ENCODE results near the gene ACADL. TPM values are rescaled to one million over a fixed set of nuclear protein-coding genes. Genes with fewer than 3 reads are reported as not detected.

Gene ACADL
- total and polyA plus RNA-seq, 2 of the 13 experiments (the other 11 are each of a cell fraction or from before 2014, with no cell fraction given) = not detected

DNA sequence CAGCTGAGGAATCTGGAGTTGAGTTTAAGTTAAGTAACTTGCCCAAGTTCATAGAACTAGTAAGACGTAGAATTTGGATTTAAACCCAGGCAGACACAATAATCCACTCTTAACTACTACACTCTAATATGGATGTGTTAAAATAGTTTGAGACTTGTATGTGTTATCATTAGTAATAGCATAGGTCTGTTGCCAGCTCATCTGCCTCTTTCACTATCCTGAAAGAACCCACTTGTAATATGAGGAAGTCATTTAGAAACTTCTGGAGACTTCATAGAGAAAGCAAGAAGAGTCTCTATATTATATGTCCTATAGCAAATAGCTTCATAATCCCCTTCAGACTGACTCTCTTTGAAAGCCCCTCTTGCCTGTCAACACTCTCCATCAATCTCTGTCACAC is 43.0 kb upstream of the ACADL start:
- ChIA-PET POLR2A (no interaction called here), CTCF (ENCODE audit: low intra/inter-chr PET ratio, low total read pairs) (no interaction called here)
- Histone ChIP-seq H3K4me3 (replicated peaks in 1 of 3; ENCODE audit: insufficient read depth in 1 of 3, low read depth in 2 of 3, low read length in 3 of 3) (no peak overlapping the region), H3K36me3 (replicated peaks in 1 of 2; ENCODE audit: control insufficient read depth in 1 of 2, insufficient read depth in 2 of 2, low read length in 2 of 2) (no peaks in the 10 kb centered on the region), H4K20me1 (ENCODE audit: insufficient read depth, low read length) (no peaks in the 10 kb centered on the region), H2AFZ (ENCODE audit: low read length) (no peak overlapping the region), H3K4me1 (ENCODE audit: insufficient read depth, low read length) (no peaks in the 10 kb centered on the region), H3K9ac (ENCODE audit: insufficient read depth, low read depth, low read length) (no peak overlapping the region), H3K27ac (ENCODE audit: extremely low read length, insufficient read depth, low read length) (no peak overlapping the region), H3K27me3 (ENCODE audit: control insufficient read depth in 1 of 2, insufficient read depth in 2 of 2, low read length in 2 of 2) (no peaks in the 10 kb centered on the region), H3K9me3 (ENCODE audit: low read length) (no peaks in the 10 kb centered on the region), H3K4me2 (ENCODE audit: low read depth, low read length) (no peak overlapping the region), H3K79me2 (ENCODE audit: insufficient read depth, low read length) (no peaks in the 10 kb centered on the region)
- BruUV-seq (replicated peaks) = no TSS peak
- FAIRE-seq (no peak), DNase-seq (ENCODE audit: low spot score) (no peak), ATAC-seq (no peak)
- in situ Hi-C loops (cut with HindIII; ENCODE audit: extremely low pct_ligation_motif_present, low pct_unique_long_range_greater_than_20kb) = no loop called here
- intact Hi-C loops (cut with micrococcal nuclease; ENCODE audit: unreplicated experiment) = no loop called here
- 26% methylated on average over 1 of the region's 1 CpG for WGBS (ENCODE audit: low lambda C conversion rate)
- TF ChIP-seq ZNF749 (CRISPR knock-in tag; IDR thresholded peaks at IDR 0.05; ENCODE audit: borderline replicate concordance) (no peak), POLR2A (IDR thresholded peaks at IDR 0.05; ENCODE audit: insufficient read depth in 1 of 2, low read depth in 2 of 2, low read length in 2 of 2) (no peak), RFXAP (CRISPR knock-in tag; IDR thresholded peaks at IDR 0.05; ENCODE audit: borderline replicate concordance) (no peak), ZNF792 (CRISPR knock-in tag; IDR thresholded peaks at IDR 0.05) (no peak), ZNF136 (CRISPR knock-in tag; IDR thresholded peaks at IDR 0.05; ENCODE audit: low read depth) (no peak), TERF1 (CRISPR knock-in tag; IDR thresholded peaks at IDR 0.05) (no peak), TCF12 (IDR thresholded peaks at IDR 0.05) (no peak), TCF12 (CRISPR knock-in tag; IDR thresholded peaks at IDR 0.05) (no peak), ZNF672 (CRISPR knock-in tag; IDR thresholded peaks at IDR 0.05) (no peak), KDM1A (CRISPR knock-in tag; IDR thresholded peaks at IDR 0.05) (no peak), ZNF205 (CRISPR knock-in tag; IDR thresholded peaks at IDR 0.05) (no peak), ARNT (IDR thresholded peaks at IDR 0.05) (no peak), TP53 (CRISPR knock-in tag; conservative IDR thresholded peaks at IDR 0.05) (no peak), STAT5B (CRISPR knock-in tag; IDR thresholded peaks at IDR 0.05) (no peak)
- TF ChIP-seq, protein P1, sequence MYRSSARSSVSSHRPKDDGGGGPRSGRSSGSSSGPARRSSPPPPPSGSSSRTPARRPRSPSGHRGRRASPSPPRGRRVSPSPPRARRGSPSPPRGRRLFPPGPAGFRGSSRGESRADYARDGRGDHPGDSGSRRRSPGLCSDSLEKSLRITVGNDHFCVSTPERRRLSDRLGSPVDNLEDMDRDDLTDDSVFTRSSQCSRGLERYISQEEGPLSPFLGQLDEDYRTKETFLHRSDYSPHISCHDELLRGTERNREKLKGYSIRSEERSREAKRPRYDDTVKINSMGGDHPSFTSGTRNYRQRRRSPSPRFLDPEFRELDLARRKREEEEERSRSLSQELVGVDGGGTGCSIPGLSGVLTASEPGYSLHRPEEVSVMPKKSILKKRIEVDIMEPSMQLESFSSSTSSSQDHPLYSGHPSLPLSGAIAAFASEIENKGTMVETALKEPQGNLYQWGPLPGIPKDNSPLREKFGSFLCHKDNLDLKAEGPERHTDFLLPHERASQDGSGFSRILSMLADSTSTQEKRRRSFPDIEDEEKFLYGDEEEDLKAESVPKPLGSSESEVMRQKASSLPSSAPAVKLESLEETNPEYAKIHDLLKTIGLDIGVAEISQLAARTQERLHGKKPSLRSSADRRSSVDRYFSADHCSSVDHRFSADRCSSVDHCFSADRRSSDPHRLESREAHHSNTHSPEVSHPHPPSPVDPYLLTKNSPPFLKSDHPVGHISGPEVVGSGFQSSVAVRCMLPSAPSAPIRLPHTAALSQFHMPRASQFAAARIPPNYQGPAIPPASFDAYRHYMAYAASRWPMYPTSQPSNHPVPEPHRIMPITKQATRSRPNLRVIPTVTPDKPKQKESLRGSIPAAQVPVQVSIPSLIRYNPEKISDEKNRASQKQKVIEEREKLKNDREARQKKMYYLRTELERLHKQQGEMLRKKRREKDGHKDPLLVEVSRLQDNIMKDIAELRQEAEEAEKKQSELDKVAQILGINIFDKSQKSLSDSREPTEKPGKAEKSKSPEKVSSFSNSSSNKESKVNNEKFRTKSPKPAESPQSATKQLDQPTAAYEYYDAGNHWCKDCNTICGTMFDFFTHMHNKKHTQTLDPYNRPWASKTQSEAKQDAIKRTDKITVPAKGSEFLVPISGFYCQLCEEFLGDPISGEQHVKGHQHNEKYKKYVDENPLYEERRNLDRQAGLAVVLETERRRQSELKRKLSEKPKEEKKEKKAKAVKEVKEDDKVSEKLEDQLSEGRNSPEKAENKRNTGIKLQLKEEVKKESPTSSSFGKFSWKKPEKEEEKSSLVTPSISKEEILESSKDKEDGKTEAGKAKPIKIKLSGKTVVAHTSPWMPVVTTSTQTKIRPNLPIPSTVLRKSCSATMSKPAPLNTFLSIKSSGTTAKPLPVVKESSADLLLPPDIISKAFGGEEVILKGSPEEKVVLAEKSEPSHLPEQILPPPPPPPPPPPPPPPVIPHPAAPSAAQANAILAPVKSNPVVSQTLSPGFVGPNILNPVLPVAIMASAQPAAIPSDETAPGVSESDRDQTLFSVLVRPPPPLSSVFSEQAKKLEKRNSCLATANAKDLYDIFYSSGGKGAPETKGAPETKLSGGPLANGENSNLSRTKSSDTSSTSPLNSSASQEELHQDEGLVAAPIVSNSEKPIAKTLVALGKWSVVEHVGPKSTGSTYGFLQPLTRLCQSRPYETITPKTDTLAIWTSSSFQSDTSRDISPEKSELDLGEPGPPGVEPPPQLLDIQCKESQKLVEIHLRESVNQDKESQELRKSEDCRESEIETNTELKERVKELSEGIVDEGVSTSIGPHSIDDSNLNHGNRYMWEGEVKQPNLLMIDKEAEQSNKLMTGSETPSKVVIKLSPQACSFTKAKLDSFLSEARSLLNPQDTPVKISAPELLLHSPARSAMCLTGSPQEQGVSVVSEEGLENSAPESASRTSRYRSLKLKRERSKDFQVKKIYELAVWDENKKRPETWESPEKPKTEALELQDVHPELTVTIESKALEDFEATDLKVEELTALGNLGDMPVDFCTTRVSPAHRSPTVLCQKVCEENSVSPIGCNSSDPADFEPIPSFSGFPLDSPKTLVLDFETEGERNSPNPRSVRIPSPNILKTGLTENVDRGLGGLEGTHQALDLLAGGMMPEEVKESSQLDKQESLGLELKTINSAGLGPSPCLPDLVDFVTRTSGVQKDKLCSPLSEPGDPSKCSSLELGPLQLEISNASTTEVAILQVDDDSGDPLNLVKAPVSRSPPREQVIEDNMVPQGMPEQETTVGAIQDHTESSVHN (CRISPR knock-in tag; IDR thresholded peaks at IDR 0.05) = no peak
- TF ChIP-seq, protein P2, sequence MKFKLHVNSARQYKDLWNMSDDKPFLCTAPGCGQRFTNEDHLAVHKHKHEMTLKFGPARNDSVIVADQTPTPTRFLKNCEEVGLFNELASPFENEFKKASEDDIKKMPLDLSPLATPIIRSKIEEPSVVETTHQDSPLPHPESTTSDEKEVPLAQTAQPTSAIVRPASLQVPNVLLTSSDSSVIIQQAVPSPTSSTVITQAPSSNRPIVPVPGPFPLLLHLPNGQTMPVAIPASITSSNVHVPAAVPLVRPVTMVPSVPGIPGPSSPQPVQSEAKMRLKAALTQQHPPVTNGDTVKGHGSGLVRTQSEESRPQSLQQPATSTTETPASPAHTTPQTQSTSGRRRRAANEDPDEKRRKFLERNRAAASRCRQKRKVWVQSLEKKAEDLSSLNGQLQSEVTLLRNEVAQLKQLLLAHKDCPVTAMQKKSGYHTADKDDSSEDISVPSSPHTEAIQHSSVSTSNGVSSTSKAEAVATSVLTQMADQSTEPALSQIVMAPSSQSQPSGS (CRISPR knock-in tag; IDR thresholded peaks at IDR 0.05) = no peak

Data from HepG2 (cell line).